Skin epidermis (tissue), 12 donors: ENCODE data around the gene TP53TG5.
A peak's percentile ranks its signal among the peaks of the same experiment; 100 is the strongest.
"Not testable (repeated sequence)": the region's sequence is repeated elsewhere in the genome, so short reads cannot be mapped to it uniquely, and the experiment has no call there.

Source experiments
- H3K27ac ChIP-seq, 21 experiments: fragments of 200-600 bp; sonication (generic) in 11 of 21; one replicate each; pipeline ENCODE4 v1.5.0; 2020; ENCODE audit warnings: mild to moderate bottlenecking in 3 of 21, inconsistent platforms in 2 of 21, moderate library complexity in 2 of 21
- H3K4me3 ChIP-seq, 7 experiments: fragments of 200-600 bp; sonication (generic) in 2 of 7; one replicate each; pipeline ENCODE4 v1.5.0; 2020; ENCODE audit warnings: inconsistent platforms in 2 of 7, mild to moderate bottlenecking in 2 of 7, moderate library complexity in 1 of 7

TP53TG5 gene

GRCh38 chr20:45350795-45351194 is 27.3 kb downstream of the TP53TG5 start:
- not testable (repeated sequence) for H3K27ac ChIP-seq, H3K4me3 ChIP-seq

GRCh38 chr20:45350217-45350616 is 27.9 kb downstream of the TP53TG5 start:
- Histone ChIP-seq H3K4me3 (no peak overlapping the region), H3K27ac (no peak overlapping the region)

- Histone ChIP-seq H3K27ac (peak within 1 kb of the TSS; percentile 71 to 95 (median 90)), H3K4me3 (peak within 1 kb of the TSS; percentile 57 to 83 (median 64))
Measured at GRCh38 chr20:45347936-45348778, 30.0 kb downstream of the TP53TG5 start, which contains the start of gene SDC4. SDC4 (minus strand) TSS chr20:45348424; CDS start chr20:45348384, 40 bp downstream.

GRCh38 chr20:45347297-45347935 is 30.7 kb downstream of the TP53TG5 start:
- Histone ChIP-seq H3K27ac (peak overlapping the region; percentile 71 to 95 (median 90)), H3K4me3 (peak overlapping the region; percentile 57 to 83 (median 64))

- H3K4me3 ChIP-seq: peak overlapping the region; percentile 57 to 83 (median 64)
- H3K27ac ChIP-seq: peak overlapping the region in 16 of 21 experiments; percentile 78 to 95 (median 93)
Measured at GRCh38 chr20:45346851-45347250, 31.3 kb downstream of the TP53TG5 start.

GRCh38 chr20:45346291-45346718 is 31.8 kb downstream of the TP53TG5 start:
- Histone ChIP-seq H3K27ac (peak overlapping the region in 14 of 21 experiments; percentile 5 to 95 (median 93)), H3K4me3 (peak overlapping the region; percentile 57 to 83 (median 64))

- peak overlapping the region in 4 of 7 experiments; percentile 3 to 77 (median 60) for H3K4me3 ChIP-seq
Measured at GRCh38 chr20:45345104-45345936, 32.8 kb downstream of the TP53TG5 start.

GRCh38 chr20:45344168-45344860 is 33.8 kb downstream of the TP53TG5 start:
- H3K27ac ChIP-seq: peak overlapping the region in 20 of 21 experiments; percentile 11 to 95 (median 76)
- peak overlapping the region in 3 of 7 experiments; percentile 0 to 77 (median 7) for H3K4me3 ChIP-seq

More at GRCh38 chr20:45345104-45345936, 32.8 kb downstream of the TP53TG5 start:
- H3K27ac ChIP-seq: peak overlapping the region in 16 of 21 experiments; percentile 5 to 95 (median 84)

- H3K27ac ChIP-seq: peak overlapping the region in 18 of 21 experiments; percentile 7 to 95 (median 77)
- peak overlapping the region in 2 of 7 experiments; percentile 7 to 77 for H3K4me3 ChIP-seq
Measured at GRCh38 chr20:45343532-45344167, 34.5 kb downstream of the TP53TG5 start.

- Histone ChIP-seq H3K4me3 (peak overlapping the region in 1 of 7 experiments; percentile 77), H3K27ac (peak overlapping the region in 16 of 21 experiments; percentile 7 to 95 (median 80))
Measured at GRCh38 chr20:45342855-45343531, 35.1 kb downstream of the TP53TG5 start.

- Histone ChIP-seq H3K27ac (peak overlapping the region in 15 of 21 experiments; percentile 9 to 95 (median 81)), H3K4me3 (peak overlapping the region in 1 of 7 experiments; percentile 25)
Measured at GRCh38 chr20:45341939-45342854, 35.9 kb downstream of the TP53TG5 start.

GRCh38 chr20:45341579-45341938 is 36.6 kb downstream of the TP53TG5 start:
- H3K4me3 ChIP-seq: peak overlapping the region in 1 of 7 experiments; percentile 25
- peak overlapping the region in 15 of 21 experiments; percentile 11 to 95 (median 81) for H3K27ac ChIP-seq

- H3K4me3 ChIP-seq: no peak overlapping the region
- H3K27ac ChIP-seq: peak overlapping the region in 9 of 21 experiments; percentile 7 to 95 (median 89)
Measured at GRCh38 chr20:45340951-45341350, 37.2 kb downstream of the TP53TG5 start.

- H3K4me3 ChIP-seq: no peak overlapping the region
Measured at GRCh38 chr20:45340236-45340847, 37.8 kb downstream of the TP53TG5 start.

GRCh38 chr20:45339799-45340198 is 38.3 kb downstream of the TP53TG5 start:
- H3K27ac ChIP-seq: peak overlapping the region in 12 of 21 experiments; percentile 6 to 95 (median 76)

More at GRCh38 chr20:45340236-45340847, 37.8 kb downstream of the TP53TG5 start:
- H3K27ac ChIP-seq: peak overlapping the region in 13 of 21 experiments; percentile 6 to 95 (median 79)

GRCh38 chr20:45339084-45339483 is 39.0 kb downstream of the TP53TG5 start:
- H3K27ac ChIP-seq: peak overlapping the region in 14 of 21 experiments; percentile 7 to 95 (median 78)
- no peak overlapping the region for H3K4me3 ChIP-seq

More at GRCh38 chr20:45339799-45340198, 38.3 kb downstream of the TP53TG5 start:
- no peak overlapping the region for H3K4me3 ChIP-seq
